ENCODE data around the gene LSM14B. TPM values are rescaled to one million over a fixed set of nuclear protein-coding genes. Genes with fewer than 3 reads are reported as not detected.

Gene LSM14B
- total RNA-seq, 2 donors from 2014 or later: 38.6 to 38.8 TPM

- Histone ChIP-seq H3K4me1 (peaks cover 18% of the 10 kb centered on the region), H3K4me3 (peak within 1 kb of the TSS; percentile 83), H3K9me3 (no peaks in the 10 kb centered on the region), H3K36me3 (peaks cover 15% of the 10 kb centered on the region), H3K27me3 (no peaks in the 10 kb centered on the region), H3K9ac (ENCODE audit: low read depth in 2 of 2, low read length in 2 of 2) (peak within 1 kb of the TSS; percentile 68 to 96), H3K27ac (peak within 1 kb of the TSS; percentile 80)
- no peak for TF ChIP-seq CTCF (IDR thresholded peaks at IDR 0.05)
- peak; percentile 82 for DNase-seq
- intact Hi-C loops (cut with DNase I): no loop called here
Observed at GRCh38 chr20:62143081-62143956, 21.0 kb downstream of the LSM14B start, which contains the start of the genes PSMA7 and SS18L1. TSS of gene PSMA7 (minus strand) at chr20:62143394. CDS start at chr20:62143303, 91 bp downstream. TSS of gene SS18L1 (plus strand) at chr20:62143769. CDS start at chr20:62143821, 52 bp downstream.

- peak; percentile 67 for DNase-seq
- peak overlapping the region; percentile 63 for H3K27ac ChIP-seq
- H3K27me3 ChIP-seq: no peaks in the 10 kb centered on the region
- intact Hi-C loops (cut with DNase I): no loop called here
- peaks cover 9% of the 10 kb centered on the region for H3K36me3 ChIP-seq
- H3K4me1 ChIP-seq: peaks cover 18% of the 10 kb centered on the region
- H3K4me3 ChIP-seq: peak overlapping the region; percentile 81
- no peak for TF ChIP-seq CTCF (IDR thresholded peaks at IDR 0.05)
- H3K9ac ChIP-seq (ENCODE audit: low read depth in 2 of 2, low read length in 2 of 2): peak overlapping the region; percentile 65 to 76
- no peaks in the 10 kb centered on the region for H3K9me3 ChIP-seq
Observed at GRCh38 chr20:62143957-62144825, 21.9 kb downstream of the LSM14B start.

GRCh38 chr20:62145688-62146018, 23.4 kb downstream of the LSM14B start:
- Histone ChIP-seq H3K9me3 (no peaks in the 10 kb centered on the region), H3K36me3 (no peaks in the 10 kb centered on the region), H3K27me3 (no peaks in the 10 kb centered on the region), H3K4me1 (peaks cover 18% of the 10 kb centered on the region), H3K9ac (ENCODE audit: low read depth in 2 of 2, low read length in 2 of 2) (no peak overlapping the region), H3K27ac (no peak overlapping the region), H3K4me3 (no peak overlapping the region)
- intact Hi-C loops (cut with DNase I): no loop called here
- no peak for TF ChIP-seq CTCF (IDR thresholded peaks at IDR 0.05)
- no peak for DNase-seq

- H3K27me3 ChIP-seq: no peaks in the 10 kb centered on the region
- H3K36me3 ChIP-seq: no peaks in the 10 kb centered on the region
- H3K4me3 ChIP-seq: no peak overlapping the region
- TF ChIP-seq CTCF (IDR thresholded peaks at IDR 0.05): no peak
- no peak for DNase-seq
- peaks cover 14% of the 10 kb centered on the region for H3K4me1 ChIP-seq
- no peaks in the 10 kb centered on the region for H3K9me3 ChIP-seq
- no peak overlapping the region for H3K9ac ChIP-seq (ENCODE audit: low read depth in 2 of 2, low read length in 2 of 2)
- no peak overlapping the region for H3K27ac ChIP-seq
- intact Hi-C loops (cut with DNase I): no loop called here
Observed at GRCh38 chr20:62146019-62146755, 23.9 kb downstream of the LSM14B start.

- H3K4me1 ChIP-seq: peaks cover 6% of the 10 kb centered on the region
- H3K9ac ChIP-seq (ENCODE audit: low read depth in 2 of 2, low read length in 2 of 2): no peak overlapping the region
- no peak for DNase-seq
- no peaks in the 10 kb centered on the region for H3K36me3 ChIP-seq
- H3K27me3 ChIP-seq: no peaks in the 10 kb centered on the region
- no peak overlapping the region for H3K27ac ChIP-seq
- TF ChIP-seq CTCF (IDR thresholded peaks at IDR 0.05): no peak
- intact Hi-C loops (cut with DNase I): no loop called here
- no peaks in the 10 kb centered on the region for H3K9me3 ChIP-seq
- no peak overlapping the region for H3K4me3 ChIP-seq
Observed at GRCh38 chr20:62147125-62147524, 24.9 kb downstream of the LSM14B start.

All from colonic mucosa (tissue), 4 donors.